Measurements from ENCODE around the gene SLC35B2. TPM values are rescaled to one million over a fixed set of nuclear protein-coding genes. Genes with fewer than 3 reads are reported as not detected.
A peak's percentile ranks its signal among the peaks of the same experiment; 100 is the strongest.

The SLC35B2 gene
- total RNA-seq, 3 donors from 2014 or later: 24.9 to 38.0 (median 31.6) TPM

- no peaks in the 10 kb centered on the region for H3K9me3 ChIP-seq
- ATAC-seq (peak; percentile 95), DNase-seq (peak; percentile 91 to 96 (median 94))
- peaks cover 18% of the 10 kb centered on the region for H3K4me1 ChIP-seq (ENCODE audit: low read depth)
- no peak for TF ChIP-seq CTCF (IDR thresholded peaks at IDR 0.05)
- H3K4me3 ChIP-seq: peak overlapping the region; percentile 19
- intact Hi-C loops (cut with DNase I, micrococcal nuclease): loop anchor here in 1 of 2 donors (10.0 kb wide), 1 partner anchor 62 kb away; no protein-coding TSS in a partner anchor
- H3K36me3 ChIP-seq (ENCODE audit: low read depth): no peaks in the 10 kb centered on the region
Observed at GRCh38 chr6:44237021-44237812, 20.1 kb downstream of the SLC35B2 start.

GRCh38 chr6:44235891-44236516 lies 21.3 kb downstream of the SLC35B2 start:
- H3K4me1 ChIP-seq (ENCODE audit: low read depth): peaks cover 18% of the 10 kb centered on the region
- ATAC-seq (no peak), DNase-seq (no peak)
- intact Hi-C loops (cut with DNase I, micrococcal nuclease): loop anchor here in 1 of 2 donors (10.0 kb wide), 1 partner anchor 61 kb away; no protein-coding TSS in a partner anchor
- no peaks in the 10 kb centered on the region for H3K9me3 ChIP-seq
- no peaks in the 10 kb centered on the region for H3K36me3 ChIP-seq (ENCODE audit: low read depth)
- H3K4me3 ChIP-seq: no peak overlapping the region
- TF ChIP-seq CTCF (IDR thresholded peaks at IDR 0.05): no peak

- Histone ChIP-seq H3K4me1 (ENCODE audit: low read depth) (peaks cover 18% of the 10 kb centered on the region), H3K9me3 (no peaks in the 10 kb centered on the region), H3K4me3 (no peak overlapping the region), H3K36me3 (ENCODE audit: low read depth) (no peaks in the 10 kb centered on the region)
- intact Hi-C loops (cut with DNase I, micrococcal nuclease): loop anchor here in 1 of 2 donors (10.0 kb wide), 1 partner anchor 60 kb away; no protein-coding TSS in a partner anchor
- TF ChIP-seq CTCF (IDR thresholded peaks at IDR 0.05): no peak
- no peak for DNase-seq
- no peak for ATAC-seq
Observed at GRCh38 chr6:44235269-44235668, 22.1 kb downstream of the SLC35B2 start.

GRCh38 chr6:44234101-44235025 lies 23.0 kb downstream of the SLC35B2 start:
- Histone ChIP-seq H3K36me3 (ENCODE audit: low read depth) (no peaks in the 10 kb centered on the region), H3K9me3 (no peaks in the 10 kb centered on the region), H3K4me3 (no peak overlapping the region), H3K4me1 (ENCODE audit: low read depth) (peaks cover 18% of the 10 kb centered on the region)
- peak; percentile 28 for TF ChIP-seq CTCF (IDR thresholded peaks at IDR 0.05)
- ATAC-seq (peak; percentile 38), DNase-seq (peak in 2 of 3 donors; percentile 72 to 74)
- intact Hi-C loops (cut with DNase I, micrococcal nuclease): loop anchor here in 1 of 2 donors (10.0 kb wide), 1 partner anchor 60 kb away; no protein-coding TSS in a partner anchor

GRCh38 chr6:44233567-44234100 lies 23.7 kb downstream of the SLC35B2 start:
- H3K4me1 ChIP-seq (ENCODE audit: low read depth): peaks cover 18% of the 10 kb centered on the region
- DNase-seq (no peak), ATAC-seq (no peak)
- TF ChIP-seq CTCF (IDR thresholded peaks at IDR 0.05): no peak
- no peaks in the 10 kb centered on the region for H3K36me3 ChIP-seq (ENCODE audit: low read depth)
- H3K9me3 ChIP-seq: no peaks in the 10 kb centered on the region
- intact Hi-C loops (cut with DNase I, micrococcal nuclease): loop anchor here in 1 of 2 donors (10.0 kb wide), 1 partner anchor 59 kb away; no protein-coding TSS in a partner anchor
- H3K4me3 ChIP-seq: no peak overlapping the region

Measured in mucosa of descending colon (tissue), 3 donors.